Motor neuron (in vitro differentiated cells): ENCODE results near the gene EFEMP2. TPM values are rescaled to one million over a fixed set of nuclear protein-coding genes. Genes with fewer than 3 reads are reported as not detected.

Source experiments
- ATAC-seq, 8 experiments: fragments of 200-7000 bp; cut with Tn5 transposase; replicated peaks in 6 of 8; 2 replicates each; pipeline ENCODE4 v1.8.0; 2021; ENCODE audit warnings: mild to moderate bottlenecking in 8 of 8, moderate library complexity in 8 of 8
- H3K27ac ChIP-seq, 2 donors: fragments of 250-450 bp; sonication (Bioruptor Pico); 2 replicates each; pipeline ENCODE4 v1.9.0; 2021; ENCODE audit warnings: antibody characterized with exemption in 2 of 2, mild to moderate bottlenecking in 2 of 2, moderate library complexity in 1 of 2
- H3K4me1 ChIP-seq, 2 donors: fragments of 250-450 bp; sonication (Bioruptor Pico); replicated peaks in 1 of 2; 2 replicates each; pipeline ENCODE4 v1.6.1; 2021; ENCODE audit warnings: antibody characterized with exemption in 2 of 2, mild to moderate bottlenecking in 2 of 2, moderate library complexity in 1 of 2
- H3K4me3 ChIP-seq, 5 donors: fragments of 250-450 bp; sonication (Bioruptor Pico); 2 replicates each; pipeline ENCODE4 v1.9.0; 2021; ENCODE audit warnings: antibody characterized with exemption in 5 of 5, mild to moderate bottlenecking in 5 of 5, moderate library complexity in 4 of 5
- WGBS, 10 experiments: fragments of 450-650 bp; shearing (Covaris generic); methylation state at CpG; one replicate each; pipeline ENCODE4 v1.0.0; 2022; 5-methylcytosine and 5-hydroxymethylcytosine counted together
- in situ Hi-C, 9 experiments: fragments of 400-800 bp; cut with MboI; loops; one replicate each; pipeline ENCODE4 v1.15.0; 2021; ENCODE audit warnings: low sequenced_read_pairs in 9 of 9, low pct_unique_long_range_greater_than_20kb in 2 of 9; ENCODE audit not compliant: unreplicated experiment in 9 of 9
- total RNA-seq, 8 experiments: library from RNA; unstranded; fragments of 300-600 nt; gene quantifications; 2 replicates each; pipeline versions ENCODE4 v1.2.3 to v1.2.4, GENCODE V29; 2022

The EFEMP2 gene
- total RNA-seq, 8 experiments from 2014 or later, result 6.9 to 100 (median 10.4) TPM

- Histone ChIP-seq H3K4me3 (peak overlapping the region; percentile 19 to 42 (median 37)), H3K4me1 (peaks cover 8 to 30% of the 10 kb centered on the region in 2 donors), H3K27ac (peak overlapping the region in 1 of 2 donors; percentile 32)
- WGBS, 10 experiments, result 0 to 8% (median 2%) methylated on average over 4 to 9 of the region's 54 CpGs; no CpG with 5 or more reads in 7 of the 10 experiments
- ATAC-seq, result peak; percentile 39 to 87 (median 82)
- in situ Hi-C loops, result no loop called here
Observed at GRCh38 chr11:65873318-65874156, 937 bp upstream of the EFEMP2 start.

GRCh38 chr11:65871811-65872548, 620 bp downstream of the EFEMP2 start:
- WGBS, 10 experiments, result 23 to 68% (median 58%) methylated on average over 1 to 5 of the region's 26 CpGs; no CpG with 5 or more reads in 6 of the 10 experiments
- H3K27ac ChIP-seq, result no peak overlapping the region
- H3K4me3 ChIP-seq, result peak overlapping the region in 4 of 5 donors; percentile 27 to 42 (median 38)
- peak; percentile 3 to 34 (median 6) for ATAC-seq
- peaks cover 8 to 31% of the 10 kb centered on the region in 2 donors for H3K4me1 ChIP-seq
- in situ Hi-C loops, result no loop called here

GRCh38 chr11:65870706-65871681, 1.6 kb downstream of the EFEMP2 start:
- WGBS, 10 experiments, result 93 to 100% (median 100%) methylated on average over 1 to 3 of the region's 24 CpGs; no CpG with 5 or more reads in 7 of the 10 experiments
- Histone ChIP-seq H3K4me1 (peaks cover 8 to 32% of the 10 kb centered on the region in 2 donors), H3K27ac (no peak overlapping the region), H3K4me3 (no peak overlapping the region)
- ATAC-seq, result no peak
- in situ Hi-C loops, result no loop called here

GRCh38 chr11:65870307-65870658, 2.3 kb downstream of the EFEMP2 start:
- WGBS, 10 experiments, result 82 to 100% (median 100%) methylated on average over 1 to 2 of the region's 11 CpGs; no CpG with 5 or more reads in 7 of the 10 experiments
- no peak for ATAC-seq
- no peak overlapping the region for H3K4me3 ChIP-seq
- in situ Hi-C loops, result no loop called here
- peaks cover 8 to 32% of the 10 kb centered on the region in 2 donors for H3K4me1 ChIP-seq
- H3K27ac ChIP-seq, result no peak overlapping the region

- Histone ChIP-seq H3K27ac (no peak overlapping the region), H3K4me1 (peaks cover 8 to 32% of the 10 kb centered on the region in 2 donors), H3K4me3 (no peak overlapping the region)
- 53 to 100% (median 76%) methylated on average over 1 to 9 of the region's 24 CpGs; no CpG with 5 or more reads in 5 of the 10 experiments for WGBS, 10 experiments
- ATAC-seq, result no peak
- in situ Hi-C loops, result no loop called here
Observed at GRCh38 chr11:65869643-65870306, 2.8 kb downstream of the EFEMP2 start.

GRCh38 chr11:65868907-65869306, 3.7 kb downstream of the EFEMP2 start:
- Histone ChIP-seq H3K27ac (no peak overlapping the region), H3K4me1 (peaks cover 8 to 32% of the 10 kb centered on the region in 2 donors), H3K4me3 (no peak overlapping the region)
- in situ Hi-C loops, result no loop called here
- no peak for ATAC-seq
- 60 to 100% (median 100%) methylated on average over 1 to 2 of the region's 3 CpGs; no CpG with 5 or more reads in 3 of the 10 experiments for WGBS, 10 experiments

- peak in 5 of 8 experiments; percentile 18 to 43 (median 35) for ATAC-seq
- WGBS, 10 experiments, result 48 to 100% (median 57%) methylated on average over 2 to 5 of the region's 19 CpGs; no CpG with 5 or more reads in 6 of the 10 experiments
- Histone ChIP-seq H3K4me3 (peak overlapping the region in 1 of 5 donors; percentile 21), H3K27ac (no peak overlapping the region), H3K4me1 (peaks cover 8 to 28% of the 10 kb centered on the region in 2 donors)
- in situ Hi-C loops, result no loop called here
Observed at GRCh38 chr11:65868076-65868667, 4.4 kb downstream of the EFEMP2 start.

GRCh38 chr11:65867284-65868071, 5.1 kb downstream of the EFEMP2 start:
- peaks cover 8 to 22% of the 10 kb centered on the region in 2 donors for H3K4me1 ChIP-seq
- no peak overlapping the region for H3K27ac ChIP-seq
- in situ Hi-C loops, result no loop called here
- H3K4me3 ChIP-seq, result peak overlapping the region in 1 of 5 donors; percentile 21
- 22 to 53% (median 33%) methylated on average over 2 to 7 of the region's 29 CpGs; no CpG with 5 or more reads in 6 of the 10 experiments for WGBS, 10 experiments
- ATAC-seq, result peak in 5 of 8 experiments; percentile 1 to 28 (median 10)

GRCh38 chr11:65866509-65867283, 5.9 kb downstream of the EFEMP2 start:
- no peak overlapping the region for H3K4me3 ChIP-seq
- ATAC-seq, result no peak
- no peak overlapping the region for H3K27ac ChIP-seq
- WGBS, 10 experiments, result 33 to 100% (median 90%) methylated on average over 1 to 13 of the region's 21 CpGs; no CpG with 5 or more reads in 5 of the 10 experiments
- H3K4me1 ChIP-seq, result peaks cover 8 to 14% of the 10 kb centered on the region in 2 donors
- in situ Hi-C loops, result no loop called here

GRCh38 chr11:65865550-65866172, 6.9 kb downstream of the EFEMP2 start:
- peaks cover 6 to 9% of the 10 kb centered on the region in 2 donors for H3K4me1 ChIP-seq
- in situ Hi-C loops, result no loop called here
- ATAC-seq, result no peak
- H3K4me3 ChIP-seq, result no peak overlapping the region
- WGBS, 10 experiments, result 80 to 100% (median 86%) methylated on average over 2 to 3 of the region's 9 CpGs; no CpG with 5 or more reads in 7 of the 10 experiments
- no peak overlapping the region for H3K27ac ChIP-seq
